GM10248 (cell line): ENCODE results near the gene MFAP4.

Experiments used
- CTCF ChIA-PET: fragments of 300-600 bp; sonication (Branson Sonifier 250); formaldehyde crosslinking; extraction: SDS; loops from one replicate; lab custom pipeline; 2021; ENCODE audit warnings: antibody characterized with exemption; lab: Yijun Ruan, JAX
- POLR2A ChIA-PET: fragments of 350-650 bp; sonication (Branson Sonifier 250); formaldehyde crosslinking; extraction: SDS; loops from one replicate; lab custom pipeline; 2020; ENCODE audit warnings: antibody characterized with exemption; lab: Yijun Ruan, JAX
- DNase-seq: peaks from one replicate; pipeline ENCODE4 v3.0.0; 2012; ENCODE audit errors: extremely low spot score
- TF ChIP-seq, protein P1 (sequence below): IDR thresholded peaks from 2 replicates; pipeline ENCODE4 v1.5.1; 2012; ENCODE audit warnings: mild to moderate bottlenecking, low read depth; ENCODE audit errors: extremely low read depth, missing control alignments, control extremely low read depth

MFAP4 gene

DNA sequence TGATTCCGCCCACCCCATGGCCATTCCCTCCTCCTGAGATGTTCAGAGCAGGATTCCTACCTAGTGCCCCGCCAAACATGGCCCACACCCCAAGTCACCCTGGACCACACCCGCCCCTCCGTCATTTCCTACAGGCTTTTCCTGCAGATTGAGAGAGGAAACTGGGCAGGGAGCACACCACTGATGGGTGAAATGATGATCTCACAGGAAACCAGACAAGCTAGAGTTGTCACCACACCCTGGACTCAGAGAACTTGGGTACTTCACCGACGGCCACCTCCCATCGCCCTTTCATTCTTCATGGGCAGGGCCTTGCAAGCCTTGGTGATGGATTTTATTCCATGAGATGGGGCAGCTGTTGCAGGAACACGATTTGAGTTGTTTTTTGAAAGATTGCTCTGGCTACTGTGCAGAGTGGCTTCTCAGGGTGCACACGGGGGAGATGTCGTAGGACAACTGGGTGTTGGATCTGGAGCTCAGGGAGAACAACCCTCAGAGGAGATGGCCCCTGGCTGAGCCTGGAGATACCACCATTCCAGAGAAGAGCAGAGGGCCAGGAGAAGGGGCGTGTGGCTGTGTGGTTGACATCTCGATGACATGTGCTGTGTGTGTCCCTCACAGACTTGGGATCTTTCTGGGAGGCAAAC, 17.0 kb downstream of the MFAP4 start:
- no peak for DNase-seq
- TF ChIP-seq, protein P1, sequence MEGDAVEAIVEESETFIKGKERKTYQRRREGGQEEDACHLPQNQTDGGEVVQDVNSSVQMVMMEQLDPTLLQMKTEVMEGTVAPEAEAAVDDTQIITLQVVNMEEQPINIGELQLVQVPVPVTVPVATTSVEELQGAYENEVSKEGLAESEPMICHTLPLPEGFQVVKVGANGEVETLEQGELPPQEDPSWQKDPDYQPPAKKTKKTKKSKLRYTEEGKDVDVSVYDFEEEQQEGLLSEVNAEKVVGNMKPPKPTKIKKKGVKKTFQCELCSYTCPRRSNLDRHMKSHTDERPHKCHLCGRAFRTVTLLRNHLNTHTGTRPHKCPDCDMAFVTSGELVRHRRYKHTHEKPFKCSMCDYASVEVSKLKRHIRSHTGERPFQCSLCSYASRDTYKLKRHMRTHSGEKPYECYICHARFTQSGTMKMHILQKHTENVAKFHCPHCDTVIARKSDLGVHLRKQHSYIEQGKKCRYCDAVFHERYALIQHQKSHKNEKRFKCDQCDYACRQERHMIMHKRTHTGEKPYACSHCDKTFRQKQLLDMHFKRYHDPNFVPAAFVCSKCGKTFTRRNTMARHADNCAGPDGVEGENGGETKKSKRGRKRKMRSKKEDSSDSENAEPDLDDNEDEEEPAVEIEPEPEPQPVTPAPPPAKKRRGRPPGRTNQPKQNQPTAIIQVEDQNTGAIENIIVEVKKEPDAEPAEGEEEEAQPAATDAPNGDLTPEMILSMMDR = no peak
- ChIA-PET POLR2A (interaction anchor here (0.6 kb wide), 1 partner anchor 123 kb away, joined by 8 read pairs; no protein-coding TSS in a partner anchor), CTCF (interaction anchor here (1.1 to 1.7 kb wide), 6 partner anchors 10 to 77 kb away, joined by 3 to 5 read pairs (median 4); no protein-coding TSS in a partner anchor)

DNA sequence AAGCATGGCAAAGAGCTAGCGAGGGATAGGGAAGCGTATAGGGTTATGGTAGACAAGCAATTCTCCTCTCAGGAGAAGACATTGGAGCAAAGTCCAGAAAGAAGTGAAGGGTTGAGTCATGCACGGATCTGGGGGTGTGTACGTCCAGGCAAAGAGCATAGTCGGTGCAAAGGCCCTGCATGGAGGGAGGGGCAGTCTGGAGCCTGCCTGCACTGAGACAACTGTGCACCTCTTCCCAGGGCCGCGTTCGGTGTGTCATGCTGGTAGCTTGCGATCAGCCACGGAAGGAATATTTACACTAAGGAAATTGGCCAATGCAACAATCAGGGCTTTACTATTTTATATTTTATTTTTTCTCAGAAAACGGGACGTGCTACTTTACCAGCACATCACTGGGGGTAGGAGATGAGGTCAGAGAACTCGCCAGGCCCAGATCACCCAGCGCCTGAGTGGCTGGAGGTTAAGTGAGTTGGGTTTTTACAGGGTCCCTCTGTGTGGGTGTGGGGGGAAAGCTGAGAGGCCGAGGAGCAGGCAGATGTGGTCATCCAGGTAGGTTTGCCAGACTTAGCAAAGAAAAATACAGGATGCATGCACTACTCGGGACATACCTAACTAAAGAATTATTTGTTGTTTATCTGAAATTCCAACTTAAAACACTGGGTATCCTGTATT, 17.7 kb downstream of the MFAP4 start:
- TF ChIP-seq, protein P1 = no peak
- DNase-seq = no peak
- ChIA-PET POLR2A (no interaction called here), CTCF (interaction anchor here (1.1 to 1.7 kb wide), 4 partner anchors 9 to 78 kb away, joined by 4 to 5 read pairs (median 4); partner anchors contain the start of gene MAPK7)

DNA sequence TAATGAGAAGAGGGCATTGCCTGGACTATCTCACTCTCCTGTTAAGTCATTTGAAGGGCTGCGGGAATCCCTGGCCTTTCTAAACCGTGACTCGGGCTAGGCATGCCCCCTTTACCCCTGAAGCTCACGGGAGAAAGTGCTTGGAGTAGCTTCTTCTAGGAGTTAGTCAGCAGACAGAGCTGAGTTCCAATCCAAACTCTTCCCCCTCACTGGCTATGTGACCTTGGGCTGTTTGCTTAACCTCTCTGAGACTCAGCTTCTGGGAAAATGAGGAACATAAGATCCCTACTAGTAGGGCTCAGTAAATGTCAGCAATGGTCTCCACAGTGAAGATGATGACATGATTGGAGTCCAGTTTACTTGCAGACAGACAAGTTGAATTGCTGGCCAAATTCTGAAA, 18.8 kb downstream of the MFAP4 start:
- CTCF ChIA-PET = interaction anchor here (1.1 to 1.7 kb wide), 3 partner anchors 10 to 79 kb away, joined by 4 to 5 read pairs (median 5); partner anchors contain the start of gene MAPK7
- DNase-seq = no peak
- TF ChIP-seq, protein P1 = no peak
- POLR2A ChIA-PET = no interaction called here

DNA sequence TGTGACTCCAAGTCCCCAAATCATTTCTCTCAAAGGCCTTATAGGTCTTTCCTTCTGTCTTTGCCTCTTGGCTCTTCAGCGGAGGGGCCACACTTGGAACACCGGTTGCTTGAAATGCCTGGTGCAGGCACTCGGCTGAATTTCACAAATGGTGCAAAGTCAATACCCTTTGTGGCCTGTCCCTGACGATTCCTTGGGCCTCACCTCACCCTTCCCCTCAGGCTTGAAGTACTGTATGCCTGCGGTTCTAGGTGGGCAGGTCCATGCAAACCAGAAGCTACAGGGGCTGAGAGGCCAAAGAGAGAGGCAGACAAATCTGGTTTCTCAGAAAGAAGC, 20.4 kb downstream of the MFAP4 start:
- CTCF ChIA-PET = interaction anchor here (1.2 to 7.4 kb wide), 5 partner anchors 11 to 397 kb away, joined by 3 to 121 read pairs (median 69); partner anchors contain the start of gene MAPK7
- TF ChIP-seq, protein P1 = no peak
- no peak for DNase-seq
- POLR2A ChIA-PET = interaction anchor here (0.8 kb wide), 1 partner anchor 10 kb away, joined by 3 read pairs; no protein-coding TSS in a partner anchor

DNA sequence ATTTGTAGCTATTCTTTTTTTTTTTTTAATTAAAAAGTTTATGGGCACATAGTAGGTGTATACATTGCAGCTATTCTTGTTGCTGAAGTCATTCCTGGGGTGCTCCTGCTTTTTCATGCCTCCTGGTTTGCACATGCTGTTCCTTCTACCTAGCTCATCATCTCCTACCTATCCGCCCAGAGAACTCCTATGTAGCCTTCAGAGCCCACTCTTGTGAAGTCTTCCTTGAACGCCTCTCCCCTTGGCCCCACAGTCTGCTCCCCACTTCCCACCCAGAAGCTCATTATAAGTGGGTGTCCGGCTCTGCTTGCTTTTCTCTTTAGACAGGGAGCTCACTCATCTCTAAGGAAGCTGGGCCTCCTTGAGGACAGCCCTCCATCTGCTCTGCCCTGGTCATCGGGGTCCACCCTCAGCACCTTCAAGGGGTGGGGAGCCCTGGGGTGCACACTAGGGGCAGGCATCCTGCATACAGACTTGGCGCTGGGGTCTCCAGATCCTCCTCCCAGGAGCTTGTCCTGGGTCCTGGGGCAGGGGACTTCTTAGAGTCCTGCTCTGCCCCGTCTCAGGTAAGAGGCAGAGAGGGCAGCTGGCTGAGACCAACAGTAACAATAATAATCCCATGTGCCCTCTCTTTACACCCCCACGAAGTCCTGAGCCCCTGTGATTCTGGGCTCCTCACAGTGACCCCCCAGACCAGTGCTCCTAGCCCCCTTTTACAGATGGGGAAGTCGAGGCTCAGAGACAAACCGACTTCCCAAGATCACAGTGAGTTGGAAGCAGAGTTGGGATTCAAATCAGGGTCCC, 21.0 kb downstream of the MFAP4 start:
- ChIA-PET POLR2A (interaction anchor here (0.8 to 1.4 kb wide), 2 partner anchors 10 to 12 kb away, joined by 3 to 7 read pairs; partner anchors contain the start of gene MAPK7), CTCF (interaction anchor here (0.8 to 7.4 kb wide), 7 partner anchors 11 to 398 kb away, joined by 3 to 121 read pairs (median 4); partner anchors contain the start of gene MAPK7)
- TF ChIP-seq, protein P1 = no peak
- no peak for DNase-seq

DNA sequence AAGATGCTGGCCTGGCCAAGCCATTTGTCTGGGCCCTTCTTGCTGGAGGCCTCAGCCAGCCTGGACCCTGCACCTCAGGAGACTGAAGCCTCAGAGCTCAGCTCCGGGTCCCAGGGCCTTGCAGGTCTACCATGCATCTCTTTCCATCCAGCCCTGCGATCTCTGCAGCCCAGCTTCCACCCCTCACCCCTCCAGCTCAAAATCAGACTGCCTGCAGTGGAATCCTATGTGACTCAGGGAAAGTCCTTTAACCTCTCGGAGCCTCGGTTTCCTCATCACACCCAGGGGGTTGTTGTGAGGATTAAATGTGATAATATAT, 21.5 kb downstream of the MFAP4 start:
- POLR2A ChIA-PET = interaction anchor here (1.4 kb wide), 1 partner anchor 12 kb away, joined by 7 read pairs; the partner anchor contains the start of gene MAPK7
- DNase-seq = no peak
- TF ChIP-seq, protein P1 = no peak
- CTCF ChIA-PET = interaction anchor here (0.7 to 7.4 kb wide), 8 partner anchors 11 to 399 kb away, joined by 3 to 121 read pairs (median 4); partner anchors contain the start of gene MAPK7
